ENCODE results near the gene CIDEB.
"Not testable (repeated sequence)": the region's sequence is repeated elsewhere in the genome, so short reads cannot be mapped to it uniquely, and the experiment has no call there.

Gene CIDEB, protein sequence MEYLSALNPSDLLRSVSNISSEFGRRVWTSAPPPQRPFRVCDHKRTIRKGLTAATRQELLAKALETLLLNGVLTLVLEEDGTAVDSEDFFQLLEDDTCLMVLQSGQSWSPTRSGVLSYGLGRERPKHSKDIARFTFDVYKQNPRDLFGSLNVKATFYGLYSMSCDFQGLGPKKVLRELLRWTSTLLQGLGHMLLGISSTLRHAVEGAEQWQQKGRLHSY

DNA sequence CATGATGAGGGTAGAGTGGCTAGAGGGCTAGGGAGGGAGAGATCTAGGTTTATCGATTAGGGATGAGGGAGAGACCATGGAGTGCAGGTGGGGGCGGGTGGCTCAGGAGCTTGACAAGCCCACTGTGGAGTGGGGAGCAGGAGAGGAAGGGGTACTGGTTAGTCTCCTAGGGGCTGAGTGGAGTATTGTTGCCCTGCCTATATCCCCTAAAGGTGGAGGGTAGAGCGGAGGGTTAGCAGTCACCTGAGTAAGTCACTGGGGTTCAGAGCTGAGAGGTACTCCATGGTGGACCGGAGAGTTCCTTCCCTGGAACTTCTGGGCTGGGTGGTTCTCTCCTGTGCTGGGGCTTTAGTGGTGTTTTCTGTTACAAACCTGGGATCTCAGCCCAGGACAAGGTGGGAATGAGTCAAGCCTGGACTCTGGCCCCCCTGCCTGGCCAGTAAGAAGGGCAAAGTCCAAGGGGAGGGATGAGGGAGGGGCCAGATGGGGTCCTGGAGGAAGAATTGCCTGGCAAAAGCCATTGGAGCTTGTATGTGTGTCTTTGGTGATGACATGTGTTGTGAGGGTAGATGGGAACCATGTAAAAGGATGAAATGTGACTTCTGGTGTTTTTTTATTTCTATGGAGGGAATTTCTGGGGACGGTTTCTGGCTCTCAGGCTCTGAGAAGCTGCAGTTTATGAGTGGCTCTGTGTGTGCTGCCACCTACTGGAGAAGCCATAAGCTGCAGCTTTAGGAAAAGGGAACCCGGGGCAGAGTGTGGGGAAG, at the start of gene CIDEB:
TSS of gene CIDEB (minus strand) at position 403 of the 767 bp plus-strand sequence. CDS start at position 284, 119 bp downstream.
- peak; percentile 80 for DNase-seq

GRCh38 chr14:24356208-24356607, 48.4 kb upstream of the CIDEB start:
- DNase-seq: no peak

GRCh38 chr14:24355009-24355408, 47.2 kb upstream of the CIDEB start:
- DNase-seq: no peak

DNA sequence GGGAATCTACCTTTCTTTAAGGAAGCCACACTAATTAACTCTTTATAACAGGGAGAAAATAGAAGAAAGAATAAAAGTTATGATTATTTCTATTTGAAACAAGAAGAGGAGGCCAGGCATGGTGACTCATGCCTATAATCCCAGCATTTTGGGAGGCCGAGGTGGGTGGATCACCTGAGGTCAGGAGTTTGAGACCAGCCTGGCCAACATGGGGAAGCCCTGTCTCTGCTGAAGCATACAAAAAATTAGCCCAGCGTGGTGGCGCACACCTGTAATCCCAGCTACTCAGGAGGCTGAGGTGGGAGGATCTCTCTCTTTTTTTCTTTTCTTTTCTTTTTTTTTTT, 46.7 kb upstream of the CIDEB start:
- not testable (repeated sequence) for DNase-seq

GRCh38 chr14:24353559-24354481, 46.0 kb upstream of the CIDEB start:
- DNase-seq: peak; percentile 68

DNA sequence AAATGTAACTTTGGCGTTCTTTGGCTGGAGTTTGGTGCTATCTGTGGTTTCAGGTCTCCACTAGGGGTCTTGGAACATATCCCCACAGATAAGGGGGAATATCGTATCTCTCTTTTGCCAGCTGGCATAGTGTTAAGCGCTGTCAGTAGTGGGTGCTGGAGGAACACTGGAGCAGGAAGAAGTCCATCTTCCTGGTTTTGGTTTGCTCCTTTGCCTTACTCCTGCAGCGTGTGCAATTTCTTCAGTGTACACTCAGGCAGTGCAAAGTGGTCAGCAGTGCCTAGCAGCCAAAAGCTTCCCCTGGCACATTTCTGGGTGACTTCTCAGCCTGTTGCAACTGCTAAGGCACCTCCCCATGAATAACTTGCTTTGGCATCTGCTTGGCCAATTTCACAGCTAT, 43.7 kb upstream of the CIDEB start:
- peak; percentile 26 for DNase-seq

GRCh38 chr14:24349742-24350141, 42.0 kb upstream of the CIDEB start:
- DNase-seq: no peak

- DNase-seq: no peak
Measured at GRCh38 chr14:24348186-24348585, 40.4 kb upstream of the CIDEB start.

DNA sequence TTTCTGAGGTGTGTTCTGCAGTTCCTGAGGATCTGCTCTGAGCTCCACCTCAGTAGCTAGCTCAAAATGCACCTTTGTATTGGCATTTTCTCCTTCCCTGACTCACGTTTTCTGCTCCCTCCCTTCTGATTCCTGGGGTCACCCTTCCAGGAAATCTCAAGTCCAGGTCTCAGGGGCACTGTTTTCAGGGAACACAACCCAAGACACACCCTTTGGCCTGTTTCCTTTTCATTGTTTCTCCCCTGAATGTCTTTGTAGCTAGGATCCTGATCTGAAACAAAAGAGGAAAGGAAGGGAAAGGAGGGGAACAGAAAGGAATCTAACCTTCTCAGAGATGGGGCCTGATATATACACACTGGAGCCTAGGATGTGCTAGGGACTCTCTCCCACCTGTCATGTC, 39.4 kb upstream of the CIDEB start:
- no peak for DNase-seq

DNA sequence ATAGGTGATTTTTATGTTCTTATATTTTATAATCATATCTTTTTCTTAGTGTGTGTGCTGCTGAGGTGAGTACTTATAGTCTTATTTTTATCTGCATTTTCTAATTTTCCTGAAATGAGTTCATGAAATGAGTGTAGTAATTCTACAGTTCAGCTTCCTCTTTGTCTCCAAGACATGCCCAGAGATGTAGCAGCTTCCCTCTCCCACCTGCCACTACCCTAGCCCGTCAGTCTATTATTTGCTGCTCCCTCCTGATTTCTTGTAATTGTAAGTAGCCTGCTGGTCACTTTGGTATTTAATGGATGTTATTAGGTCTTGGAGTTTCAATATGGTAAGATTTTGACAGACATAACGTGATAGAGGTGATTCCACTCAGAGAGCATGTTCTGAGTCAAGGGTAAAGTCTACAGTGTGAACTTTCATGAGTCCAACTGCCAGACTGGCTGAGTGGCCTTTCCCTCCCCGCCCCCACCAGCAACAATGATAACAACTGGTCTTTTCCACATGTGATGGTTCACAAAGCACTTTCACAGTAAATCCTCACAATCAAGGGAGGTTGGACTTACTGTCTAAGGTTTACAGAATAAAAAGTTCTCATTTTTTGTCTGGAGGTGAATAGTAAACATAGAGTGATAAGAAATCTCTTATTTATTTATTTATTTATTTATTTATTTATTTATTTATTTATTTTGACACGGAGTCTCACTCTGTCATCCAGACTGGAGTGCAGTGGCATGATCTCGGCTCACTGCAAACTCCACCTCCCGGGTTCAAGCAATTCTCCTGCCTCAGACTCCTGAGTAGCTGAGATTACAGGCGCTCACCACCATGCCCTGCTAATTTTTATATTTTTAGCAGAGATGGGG, 36.3 kb upstream of the CIDEB start:
- DNase-seq: no peak

GRCh38 chr14:24342889-24343288, 35.1 kb upstream of the CIDEB start:
- DNase-seq: no peak

DNA sequence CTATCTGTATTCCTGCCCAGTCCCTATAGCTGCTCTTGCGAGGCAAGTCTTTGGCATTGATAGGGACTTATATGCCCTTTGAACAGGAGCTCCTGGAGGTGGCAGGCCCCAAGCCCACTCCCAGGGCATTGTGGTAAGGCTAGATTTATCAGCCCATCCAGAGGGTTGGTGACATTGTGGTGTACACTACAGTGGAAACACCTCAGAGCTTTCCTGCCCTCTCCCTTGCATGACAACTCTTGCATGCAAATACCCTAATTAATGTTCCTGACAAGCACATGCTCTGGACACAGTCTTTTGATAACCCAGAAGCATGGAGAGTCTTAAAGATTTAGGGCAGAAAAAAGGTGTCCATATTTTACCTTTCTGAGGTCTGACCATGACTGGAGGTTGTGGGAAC, 32.8 kb upstream of the CIDEB start:
- DNase-seq: no peak

- peak; percentile 77 for DNase-seq
Measured at GRCh38 chr14:24339284-24340151, 31.7 kb upstream of the CIDEB start, which contains the start of gene RIPK3. RIPK3 (minus strand) TSS chr14:24339991; CDS start chr14:24339826, 165 bp downstream.

GRCh38 chr14:24338843-24339242, 31.1 kb upstream of the CIDEB start:
- DNase-seq: no peak

DNA sequence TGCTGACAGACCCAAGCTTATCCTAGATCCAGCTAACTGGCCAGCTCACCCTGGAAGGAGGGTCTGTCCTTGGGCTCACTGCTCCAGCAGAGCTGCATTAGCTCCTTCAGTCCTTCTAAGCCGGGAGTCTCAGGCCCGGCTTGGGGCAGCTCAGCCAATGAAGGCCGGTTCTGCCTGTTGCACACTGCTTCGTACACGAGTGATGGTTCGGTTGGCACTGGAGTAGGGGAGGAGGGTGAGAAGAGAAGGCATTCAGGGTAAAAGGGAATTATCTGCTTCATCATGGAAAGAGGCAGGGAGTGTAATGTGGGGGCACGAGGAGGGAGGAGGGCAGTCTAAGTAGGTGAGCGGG, 30.0 kb upstream of the CIDEB start:
- no peak for DNase-seq

GRCh38 chr14:24337144-24337823, 29.5 kb upstream of the CIDEB start:
- no peak for DNase-seq

GRCh38 chr14:24335461-24336171, 27.8 kb upstream of the CIDEB start:
- DNase-seq: no peak

DNA sequence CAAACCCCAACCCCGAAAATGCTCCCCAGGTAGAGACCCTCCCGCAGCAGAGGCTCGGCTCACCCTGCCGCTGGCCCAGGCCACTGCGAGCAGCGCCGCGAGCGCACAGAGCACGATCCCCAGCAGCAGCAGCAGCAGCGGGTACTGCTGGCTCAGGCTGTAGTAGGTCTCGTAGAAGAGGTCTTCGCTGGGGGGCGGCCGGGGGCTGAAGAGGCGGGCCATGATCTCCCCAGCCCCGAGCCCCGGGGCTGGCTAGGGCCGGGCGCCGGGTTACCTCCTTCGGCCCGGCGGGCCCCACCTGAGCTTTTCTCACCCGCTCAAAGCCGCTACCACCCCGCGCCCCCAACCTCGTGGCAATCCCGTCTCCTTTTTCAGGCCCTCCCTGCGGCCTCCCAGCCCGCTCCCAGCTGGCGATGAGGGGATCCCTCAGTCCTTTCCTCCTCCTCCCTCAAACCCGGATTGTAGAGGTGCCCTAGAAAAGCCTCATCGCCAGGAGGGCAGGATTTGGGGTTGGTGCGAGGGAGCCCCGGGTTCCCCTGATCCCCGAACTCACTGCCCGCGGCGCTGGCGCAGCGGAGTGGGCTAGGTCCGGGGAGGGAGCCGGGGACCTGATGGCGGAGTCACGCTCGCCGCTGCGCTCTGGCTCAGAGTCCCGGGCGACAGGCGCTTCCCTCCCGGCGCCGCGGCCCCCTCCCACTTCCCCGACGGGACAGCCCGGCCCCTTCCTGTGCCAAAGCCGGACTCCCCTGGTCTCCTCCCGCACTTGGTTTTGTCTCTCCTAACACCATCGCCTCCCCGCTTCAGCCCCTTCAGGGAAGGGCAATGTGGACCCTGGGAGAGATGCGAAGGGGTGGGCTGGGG, 26.9 kb upstream of the CIDEB start, which contains the start of gene ADCY4:
TSS of gene ADCY4 (minus strand) at position 641 of the 861 bp plus-strand sequence. CDS start at position 222, 419 bp downstream.
- no peak for DNase-seq
